Hypothalamus (tissue), 51 donors: ENCODE data around the gene LRRC26.
A peak's percentile ranks its signal among the peaks of the same experiment; 100 is the strongest.

ENCODE experiments used
- DNase-seq, 51 donors: peaks; one replicate each; lab custom pipeline; 2025; lab: John Stamatoyannopoulos, UW

The LRRC26 gene

DNA sequence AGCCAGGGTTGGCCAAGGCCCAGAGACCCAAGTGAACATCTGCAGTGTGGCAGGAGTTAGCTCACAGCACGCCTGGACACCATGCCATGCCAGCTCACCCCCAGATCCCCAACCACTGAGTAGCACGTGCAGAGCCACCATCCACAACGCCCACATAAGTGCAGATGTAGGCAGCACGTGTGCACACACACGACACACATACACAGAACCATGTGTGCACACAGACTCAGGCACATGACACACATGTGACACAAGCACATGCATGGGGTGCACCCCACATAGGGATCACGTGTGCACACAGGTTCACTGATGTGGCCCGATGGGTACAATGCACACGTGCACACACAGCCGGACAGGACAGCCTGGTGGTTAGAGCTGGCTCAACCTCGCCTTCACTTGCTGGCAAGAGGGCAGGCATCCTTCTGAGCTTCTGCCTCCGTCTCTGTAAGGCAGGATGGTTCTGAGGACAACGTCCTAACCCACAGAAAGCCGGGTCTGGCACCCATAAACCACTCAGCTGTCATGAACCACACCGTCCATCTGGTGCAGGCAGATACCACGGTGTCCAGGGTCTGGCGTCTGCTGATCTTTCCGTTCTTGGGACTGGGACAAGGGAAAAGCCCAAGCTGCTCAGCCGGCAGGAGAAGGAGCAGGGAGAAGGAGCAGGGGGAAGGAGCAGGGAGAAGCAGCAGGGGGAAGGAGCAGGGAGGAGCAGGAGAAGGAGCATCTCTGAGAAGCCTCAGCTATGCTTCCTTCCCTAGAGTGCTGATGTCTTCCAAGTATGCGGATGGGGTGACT, 12.0 kb downstream of the LRRC26 start:
- DNase-seq: no peak

DNA sequence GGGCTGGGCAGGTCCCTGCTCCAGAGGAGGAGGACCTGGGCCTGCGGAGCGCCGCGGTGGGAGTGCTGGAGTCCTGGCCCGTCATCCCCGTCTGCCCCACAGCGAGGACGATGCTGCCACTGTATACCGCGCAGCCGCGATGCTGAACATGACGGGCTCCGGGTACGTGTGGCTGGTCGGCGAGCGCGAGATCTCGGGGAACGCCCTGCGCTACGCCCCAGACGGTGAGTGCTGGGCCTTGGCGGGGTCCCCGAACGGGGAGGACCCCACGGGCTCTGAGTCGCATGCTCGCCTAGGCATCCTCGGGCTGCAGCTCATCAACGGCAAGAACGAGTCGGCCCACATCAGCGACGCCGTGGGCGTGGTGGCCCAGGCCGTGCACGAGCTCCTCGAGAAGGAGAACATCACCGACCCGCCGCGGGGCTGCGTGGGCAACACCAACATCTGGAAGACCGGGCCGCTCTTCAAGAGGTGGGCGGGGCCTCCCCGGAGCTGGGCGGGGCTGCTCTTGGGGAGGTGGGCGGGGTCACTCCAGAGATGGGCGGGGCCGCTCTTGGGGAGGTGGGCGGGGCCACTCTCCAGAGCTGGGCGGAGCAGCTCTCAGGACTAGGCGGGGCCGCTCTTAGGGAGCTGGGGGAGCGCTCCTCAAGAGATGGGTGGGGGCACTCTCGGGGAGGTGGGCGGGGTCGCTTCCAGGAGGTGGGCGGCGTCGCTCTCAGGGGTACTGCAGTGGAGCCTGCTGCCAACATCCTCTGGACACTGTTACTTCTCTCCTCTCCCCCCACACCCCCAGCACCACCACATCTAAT, 13.1 kb downstream of the LRRC26 start:
- DNase-seq: peak in 6 of 51 donors; percentile 14 to 52 (median 35)

DNA sequence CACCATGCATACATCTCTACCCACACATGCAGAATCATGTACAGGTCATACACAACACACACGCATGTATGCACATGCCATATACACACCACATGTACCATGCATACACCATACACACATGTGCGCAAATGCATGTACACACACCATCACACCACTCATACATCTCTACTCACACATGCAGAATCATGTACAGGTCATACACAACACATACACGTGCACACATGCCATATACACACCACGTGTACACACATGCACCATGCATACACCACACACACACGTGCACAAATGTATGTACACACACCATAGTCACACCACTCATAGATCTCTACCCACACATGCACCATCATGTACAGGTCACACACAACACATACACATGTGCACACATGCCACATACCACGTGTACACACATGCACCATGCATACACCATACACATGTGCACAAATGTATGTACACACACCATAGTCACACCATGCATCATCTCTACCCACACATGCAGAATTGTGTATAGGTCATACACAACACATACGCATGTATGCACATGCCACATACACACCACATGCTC, 16.9 kb downstream of the LRRC26 start:
- no peak for DNase-seq

DNA sequence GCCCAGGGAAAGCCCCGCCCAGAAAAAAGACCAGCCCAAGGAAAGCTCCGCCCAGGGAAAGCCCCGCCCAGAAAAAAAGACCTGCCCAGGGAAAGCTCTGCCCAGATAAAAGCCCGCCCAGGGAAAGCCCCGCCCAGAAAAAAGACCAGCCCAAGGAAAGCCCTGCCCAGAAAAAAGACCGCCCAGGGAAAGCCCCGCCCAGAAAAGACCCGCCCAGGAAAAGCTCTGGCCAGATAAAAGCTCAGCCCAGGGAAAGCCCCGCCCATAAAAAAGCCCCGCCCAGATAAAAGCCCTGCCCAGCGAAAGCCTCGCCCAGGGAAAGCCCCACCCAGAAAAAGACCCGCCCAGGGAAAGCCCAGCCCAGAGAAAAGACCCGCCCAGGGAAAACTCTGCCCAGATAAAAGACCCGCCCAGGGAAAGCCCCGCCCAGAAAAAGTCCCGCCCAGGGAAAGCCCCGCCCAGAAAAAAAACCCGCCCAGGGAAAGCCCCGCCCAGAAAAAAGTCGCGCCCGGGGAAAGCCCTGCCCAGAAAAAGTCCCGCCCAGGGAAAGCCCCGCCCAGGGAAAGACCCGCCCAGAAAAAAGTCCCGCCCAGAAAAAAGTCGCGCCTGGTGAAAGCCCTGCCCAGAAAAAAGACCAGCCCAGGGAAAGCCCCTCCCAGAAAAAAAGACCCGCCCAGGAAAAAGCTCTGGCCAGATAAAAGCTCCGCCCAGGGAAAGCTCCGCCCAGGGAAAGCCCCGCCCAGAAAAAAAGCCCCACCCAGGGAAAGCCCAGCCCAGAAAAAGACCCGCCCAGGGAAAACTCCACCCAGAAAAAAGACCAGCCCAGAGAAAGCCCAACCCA, 19.0 kb downstream of the LRRC26 start:
- peak in 2 of 51 donors; percentile 10 to 37 for DNase-seq

DNA sequence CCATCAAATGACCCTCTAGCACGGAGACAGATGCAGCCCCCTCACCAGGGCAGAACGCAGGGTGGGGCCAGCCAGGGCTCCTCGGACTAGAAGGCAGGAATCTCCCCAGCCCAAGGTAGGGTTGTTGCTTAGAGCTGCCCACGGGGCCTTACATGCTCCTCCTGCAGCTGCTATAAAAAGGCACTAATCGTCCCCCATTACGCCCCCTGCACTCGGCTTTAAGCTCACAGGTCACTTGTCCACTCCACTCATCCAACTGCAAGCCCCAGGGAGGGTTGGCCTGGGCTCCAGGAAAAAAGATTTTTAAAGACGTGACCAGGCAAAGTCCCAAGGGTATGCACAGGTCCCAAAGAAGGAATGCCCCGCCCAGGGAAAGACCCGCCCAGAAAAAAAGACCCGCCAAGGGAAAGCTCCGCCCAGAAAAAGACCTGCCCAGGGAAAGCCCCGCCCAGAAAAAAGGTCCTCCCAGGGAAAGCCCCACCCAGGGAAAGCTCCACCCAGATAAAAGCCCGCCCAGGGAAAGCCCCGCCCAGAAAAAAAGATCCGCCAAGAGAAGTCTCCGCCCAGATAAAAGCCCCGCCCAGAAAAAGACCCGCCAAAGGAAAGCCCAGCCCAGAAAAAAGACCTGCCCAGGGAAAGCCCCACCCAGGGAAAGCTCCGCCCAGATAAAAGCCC, 19.8 kb downstream of the LRRC26 start:
- no peak for DNase-seq

DNA sequence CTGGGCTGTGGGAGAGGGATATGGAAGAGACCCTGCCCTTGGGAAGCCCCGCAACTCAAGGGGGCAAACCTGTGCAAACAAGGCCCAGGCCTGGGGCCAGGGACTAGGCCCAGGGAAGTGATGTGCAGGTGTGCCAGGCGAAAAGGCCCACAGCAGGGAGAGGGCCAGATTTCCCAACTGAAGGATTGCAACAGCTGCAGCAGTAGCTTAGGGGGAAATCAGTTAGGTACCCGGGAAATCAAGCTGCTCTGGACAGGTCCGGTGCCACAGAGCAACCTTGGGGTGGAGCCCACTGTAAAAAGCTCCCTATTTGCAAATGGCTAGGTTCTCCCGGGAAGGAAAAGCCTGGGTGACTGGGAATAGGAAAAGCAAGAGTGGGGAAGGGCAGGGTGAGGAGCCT, 20.5 kb downstream of the LRRC26 start:
- DNase-seq: no peak

DNA sequence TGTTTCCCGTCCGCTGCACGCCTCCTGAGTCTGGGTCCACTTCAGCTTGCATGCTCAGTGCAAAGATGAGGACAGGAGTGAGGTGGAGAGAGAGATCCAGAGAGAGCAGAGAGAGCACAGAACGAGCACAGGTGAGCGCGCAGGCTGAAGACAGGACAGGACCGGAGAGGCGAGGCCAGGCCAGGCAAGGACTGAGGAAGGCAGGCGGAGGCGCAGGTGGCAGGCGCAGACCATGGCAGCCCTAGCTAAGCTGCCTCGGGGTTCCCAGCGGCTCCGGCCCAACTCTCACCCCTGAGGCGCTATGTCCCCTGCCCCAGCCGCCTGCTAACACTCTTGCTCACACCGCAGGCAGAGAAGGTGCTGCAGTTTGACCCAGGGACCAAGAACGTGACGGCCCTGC, 21.2 kb downstream of the LRRC26 start:
- no peak for DNase-seq

DNA sequence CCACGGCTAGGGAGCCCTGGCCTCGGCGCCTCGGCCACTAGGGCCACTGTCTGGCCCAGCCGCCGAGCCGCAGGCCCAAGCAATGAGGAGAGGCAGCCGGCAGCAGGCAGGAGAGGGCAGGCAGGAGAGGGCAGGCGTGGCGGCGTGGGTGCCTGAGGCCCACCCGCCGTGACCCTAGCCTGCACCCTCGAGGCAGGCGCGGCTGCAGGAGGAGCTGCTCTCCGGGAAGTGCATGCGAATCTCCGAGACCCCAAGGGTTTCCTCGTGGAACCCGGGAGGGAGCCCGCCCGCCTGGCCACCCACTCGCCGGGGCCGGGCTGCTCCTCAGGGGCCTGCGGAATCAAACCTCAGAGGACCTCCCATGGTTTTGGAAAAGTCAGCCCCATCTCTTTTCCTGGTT, 21.6 kb downstream of the LRRC26 start:
- DNase-seq: no peak

DNA sequence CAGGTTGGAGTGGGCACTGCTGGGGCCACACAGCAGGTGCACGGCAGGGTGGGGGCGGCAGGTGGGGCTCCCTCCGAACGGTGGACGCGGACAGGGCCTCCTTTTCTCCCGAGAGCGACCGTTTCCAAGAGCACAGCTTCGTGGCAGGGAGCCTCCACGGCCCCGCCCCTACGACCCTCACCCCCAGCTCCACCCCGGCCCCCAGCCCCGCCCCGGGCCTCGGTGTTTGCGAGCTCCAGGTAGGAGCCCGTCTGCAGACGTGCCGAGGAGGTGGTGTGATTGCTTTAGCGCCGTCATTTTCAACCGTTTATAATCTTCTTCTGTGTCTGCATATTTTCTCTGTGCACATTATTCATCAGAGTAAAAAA, 22.1 kb downstream of the LRRC26 start:
- DNase-seq: no peak

DNA sequence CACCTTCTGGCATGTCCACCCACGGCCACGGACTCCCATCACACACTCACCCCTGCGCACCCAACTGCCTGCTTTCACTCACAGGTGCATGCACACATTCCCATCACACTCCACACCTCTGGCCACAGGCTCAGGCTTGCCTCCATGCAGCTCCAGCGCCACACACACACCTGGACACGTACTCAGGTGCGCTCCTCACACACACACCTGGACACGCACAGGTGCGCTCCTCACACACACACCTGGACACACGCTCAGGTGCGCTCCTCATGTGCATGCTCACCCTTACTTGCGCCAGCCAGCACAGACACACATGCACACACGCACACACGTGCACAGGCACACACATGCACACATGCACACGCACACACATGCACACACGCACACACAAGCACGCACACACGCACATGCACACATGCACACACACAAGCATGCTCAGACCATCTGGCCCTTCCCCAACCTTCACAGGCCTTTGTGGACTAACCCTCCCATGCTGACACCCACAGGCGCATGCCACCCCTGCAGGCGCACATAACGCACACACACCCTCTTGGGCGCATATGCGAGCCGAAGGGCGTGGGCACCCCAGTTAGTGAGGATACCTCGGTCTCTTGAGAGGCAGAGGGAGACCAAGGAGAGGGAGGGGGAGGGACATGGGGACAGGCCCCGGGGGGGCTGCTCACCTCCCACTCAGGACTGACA, 22.6 kb downstream of the LRRC26 start:
- no peak for DNase-seq

DNA sequence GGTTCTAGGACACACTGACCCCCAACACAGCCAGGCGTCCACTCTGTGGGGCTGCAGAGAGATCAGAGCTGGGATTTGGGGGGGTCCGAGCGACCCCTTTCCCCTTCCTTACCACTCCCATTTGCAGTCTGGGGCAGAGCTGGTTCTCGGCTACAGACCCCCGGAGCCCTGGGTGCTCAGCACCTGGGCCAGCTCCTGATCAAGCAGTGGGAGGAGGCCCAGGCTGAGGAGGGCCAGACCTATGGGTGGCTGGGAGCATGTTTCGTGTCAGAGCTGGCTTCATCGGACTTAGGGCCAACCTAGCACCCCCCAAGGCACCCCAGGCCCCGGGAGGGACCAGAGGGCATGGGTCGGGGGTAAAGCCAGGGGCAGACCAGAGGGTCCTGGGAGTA, 23.3 kb downstream of the LRRC26 start:
- no peak for DNase-seq

DNA sequence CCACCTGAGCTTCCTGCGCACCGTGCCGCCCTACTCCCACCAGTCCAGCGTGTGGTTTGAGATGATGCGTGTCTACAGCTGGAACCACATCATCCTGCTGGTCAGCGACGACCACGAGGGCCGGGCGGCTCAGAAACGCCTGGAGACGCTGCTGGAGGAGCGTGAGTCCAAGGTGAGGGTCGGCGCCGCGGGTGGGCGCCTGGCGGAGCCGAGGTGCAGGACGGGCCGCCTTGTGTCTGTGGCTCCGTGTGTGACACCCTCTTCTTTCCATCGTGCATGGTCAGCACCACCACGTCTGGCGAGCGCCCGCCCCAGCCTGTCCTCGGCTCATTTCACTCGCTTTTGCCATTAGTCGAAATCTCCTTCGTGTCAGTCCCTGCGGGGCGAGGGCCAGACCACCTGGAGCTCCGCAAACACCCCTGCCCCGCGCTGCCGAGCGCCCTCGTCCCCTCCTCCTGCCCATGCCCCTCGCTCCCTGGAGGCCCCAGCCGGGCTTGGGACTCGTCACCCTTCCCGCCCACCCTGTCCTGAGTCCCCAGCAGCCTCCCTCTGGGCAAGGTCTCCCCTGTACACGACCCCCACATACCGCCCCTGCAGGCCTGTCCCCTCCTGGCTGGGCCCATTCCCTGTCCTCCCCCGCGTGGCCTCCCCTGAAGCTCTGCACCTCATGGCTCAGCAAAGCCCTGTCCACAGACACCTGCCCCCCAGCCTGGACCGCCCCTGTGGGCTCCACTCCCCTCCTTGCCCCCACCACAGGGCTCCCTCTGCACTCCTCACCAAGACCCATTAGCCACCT, 23.9 kb downstream of the LRRC26 start:
- DNase-seq: no peak

DNA sequence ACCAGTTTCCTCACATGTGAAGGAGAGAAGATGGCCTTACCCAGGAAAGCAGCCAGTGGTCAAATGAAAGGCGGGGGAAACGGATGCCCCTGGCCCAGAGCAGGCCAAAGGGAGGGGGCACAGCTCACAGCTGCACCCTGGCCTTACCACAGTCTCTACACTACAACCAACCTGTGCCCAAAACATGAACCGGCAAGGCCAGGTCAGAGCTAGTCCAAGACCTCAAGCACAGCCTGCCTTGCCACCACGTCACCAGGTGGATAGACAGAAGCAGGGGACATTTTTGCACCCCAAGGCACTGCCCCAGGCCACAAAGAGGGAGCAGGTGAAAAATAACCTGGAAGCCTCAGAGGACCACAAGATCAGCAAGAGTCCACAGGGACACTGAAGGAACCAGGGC, 26.4 kb downstream of the LRRC26 start:
- DNase-seq: no peak

DNA sequence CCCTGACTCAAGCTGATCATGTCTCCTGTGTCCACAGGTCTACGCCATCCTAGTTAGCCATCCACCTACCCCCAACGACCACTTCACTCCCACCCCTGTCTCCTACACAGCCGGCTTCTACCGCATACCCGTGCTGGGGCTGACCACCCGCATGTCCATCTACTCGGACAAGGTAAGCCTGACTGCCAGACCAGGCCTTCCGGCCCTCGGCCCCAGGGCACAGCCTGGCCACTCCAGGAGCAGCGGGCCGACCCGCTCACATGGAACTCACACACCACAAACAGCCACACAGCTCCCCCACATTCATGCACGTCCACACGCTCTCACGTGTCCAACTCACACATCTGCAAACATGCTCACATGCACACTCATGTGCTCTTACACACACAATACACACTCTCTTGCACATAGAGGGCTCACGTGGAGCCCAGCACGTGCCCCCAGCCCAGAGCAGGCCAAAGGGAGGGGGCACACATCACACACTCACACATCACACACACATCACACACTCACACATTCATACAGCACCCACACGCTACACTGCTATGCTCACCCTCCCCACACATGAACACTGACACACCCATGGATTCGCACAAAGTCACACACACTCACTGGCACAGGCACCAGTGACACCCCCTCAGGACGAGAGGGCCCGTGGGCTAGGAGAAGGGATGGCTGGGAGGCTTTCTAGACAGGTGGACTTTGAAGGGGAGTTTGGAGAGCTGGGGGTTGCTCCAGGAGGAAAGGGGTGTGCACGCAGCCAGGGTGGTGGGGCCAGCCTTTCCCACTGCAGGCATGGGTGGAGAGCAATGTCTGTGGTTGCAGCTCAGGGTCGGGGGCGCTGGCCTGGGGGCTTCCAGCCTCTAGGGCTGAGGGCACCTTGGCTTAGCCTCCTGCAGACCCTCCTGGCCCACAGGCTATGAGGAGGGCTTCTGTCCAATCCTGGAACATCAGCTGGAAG, 27.6 kb downstream of the LRRC26 start:
- DNase-seq: no peak

DNA sequence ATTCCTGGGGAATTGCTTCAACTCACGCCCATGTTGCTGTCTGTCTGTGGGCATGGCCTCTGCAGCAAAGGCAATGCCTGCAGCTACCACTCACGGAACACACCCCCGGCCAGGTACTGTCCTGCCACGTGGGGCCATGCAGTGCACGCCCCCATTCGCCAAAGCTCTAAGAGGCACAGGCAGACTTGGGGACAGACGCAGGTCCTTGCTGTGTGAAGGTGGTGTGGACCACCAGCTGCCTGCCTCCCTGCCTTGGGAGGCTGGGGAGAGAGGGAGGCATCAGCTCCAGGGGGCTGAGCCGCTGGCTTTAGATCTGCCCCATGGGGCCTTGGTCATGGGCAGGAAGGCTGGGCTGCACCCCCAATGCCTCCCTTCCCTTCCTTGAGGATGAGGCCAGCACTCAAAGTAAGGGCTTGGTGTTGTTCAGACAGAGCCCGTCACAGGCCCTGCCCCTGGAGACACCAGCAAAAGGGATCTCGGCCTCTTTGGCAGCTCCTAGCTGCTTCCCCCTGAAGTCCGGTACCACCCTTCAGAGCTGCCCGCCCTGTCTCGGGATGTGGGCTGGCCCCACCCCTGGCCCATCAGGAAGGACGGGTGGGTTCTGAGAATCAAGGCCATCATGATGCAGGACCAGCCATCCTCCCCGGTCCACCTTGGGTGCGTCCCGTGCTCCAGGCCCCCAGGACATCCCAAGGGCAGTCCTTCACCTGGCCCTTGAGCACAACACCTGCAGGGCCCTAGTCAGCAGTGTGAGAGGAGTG, 28.6 kb downstream of the LRRC26 start:
- DNase-seq: no peak

DNA sequence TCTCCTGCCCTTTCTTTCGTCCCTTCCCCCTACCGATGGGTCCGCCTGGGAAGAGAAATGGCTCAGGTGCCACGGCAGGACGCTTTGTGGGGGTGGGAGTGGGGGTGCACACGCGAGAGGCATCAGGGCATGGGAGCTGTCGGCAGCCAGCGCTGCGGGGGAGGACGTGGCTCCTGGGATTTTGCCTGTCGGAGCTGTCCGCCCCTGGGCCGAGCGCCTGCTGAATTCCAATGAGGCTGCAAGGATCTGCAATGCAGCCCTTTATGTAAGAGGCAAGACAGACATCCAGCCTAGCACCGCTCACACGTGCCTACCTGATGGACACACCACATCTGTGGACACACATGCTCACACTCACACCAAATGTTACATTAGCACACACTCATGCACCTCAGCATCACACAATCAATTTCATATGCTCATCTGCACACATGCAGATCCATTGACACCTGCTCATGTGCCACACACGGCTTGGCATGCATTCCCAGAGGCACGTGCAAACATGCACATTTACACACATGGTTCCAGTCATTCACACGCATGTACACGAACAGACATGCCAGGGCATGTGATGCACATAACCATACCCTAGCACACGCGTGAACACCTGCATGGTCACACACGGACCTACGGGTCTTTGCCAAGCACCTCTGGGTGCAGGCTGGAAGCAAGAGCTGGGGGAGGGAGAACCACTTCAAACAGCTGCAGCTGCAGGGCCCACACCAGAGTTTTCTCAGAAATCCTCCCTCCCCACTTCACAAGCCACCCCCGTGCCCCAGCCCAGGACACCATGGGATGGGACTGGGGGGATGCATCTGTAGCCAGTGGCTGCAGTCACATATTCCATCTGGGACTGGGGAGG, 29.5 kb downstream of the LRRC26 start:
- DNase-seq: peak in 6 of 51 donors; percentile 17 to 47 (median 36)
